Ascending aorta (tissue), 2 donors: ENCODE data around the gene FARP1. TPM values are rescaled to one million over a fixed set of nuclear protein-coding genes. Genes with fewer than 3 reads are reported as not detected.

Source experiments
- DNase-seq, 2 donors: peaks; one replicate each; pipeline ENCODE4 v3.0.0-alpha.2; 2019; ENCODE audit warnings: low spot score in 2 of 2
- H3K27ac ChIP-seq, 2 donors: fragments of 200-600 bp; sonication (generic); one replicate each; pipeline ENCODE4 v1.5.1; 2016 to 2017; ENCODE audit warnings: mild to moderate bottlenecking in 1 of 2
- H3K27me3 ChIP-seq: fragments of 200-600 bp; sonication (generic); one replicate; pipeline ENCODE4 v1.5.1; 2017
- H3K36me3 ChIP-seq, 2 donors: fragments of 200-600 bp; sonication (generic); one replicate each; pipeline ENCODE4 v1.5.1; 2016
- H3K4me1 ChIP-seq, 2 donors: fragments of 200-600 bp; sonication (generic); one replicate each; pipeline ENCODE4 v1.5.1; 2016 to 2017; ENCODE audit warnings: mild to moderate bottlenecking in 1 of 2
- H3K4me3 ChIP-seq, 2 donors: fragments of 200-600 bp; sonication (generic); one replicate each; pipeline ENCODE4 v1.5.1; 2016 to 2017; ENCODE audit warnings: mild to moderate bottlenecking in 1 of 2
- H3K9me3 ChIP-seq, 2 donors: fragments of 200-600 bp; sonication (generic); one replicate each; pipeline ENCODE4 v1.5.1; 2016
- intact Hi-C: fragments of 100-400 bp; cut with DNase I; formaldehyde crosslinking; loops from one replicate; pipeline ENCODE4 v1.15.1; 2023
- total RNA-seq: library from RNA; depleted of rRNA; stranded (reverse); fragments of >200 nt; gene quantifications from one replicate; pipeline ENCODE4 v1.1.0, GENCODE V29; 2016
- TF ChIP-seq, protein P1 (sequence below), 3 experiments: fragments of 200-600 bp in 2 of 3; fragments of 450-650 bp in 1 of 3; sonication (generic) in 2 of 3; IDR thresholded peaks; one replicate each; pipeline ENCODE4 v1.5.1; 2016 to 2019; ENCODE audit warnings: antibody characterized with exemption in 3 of 3, mild to moderate bottlenecking in 1 of 3, moderate library complexity in 1 of 3

FARP1 gene
- total RNA-seq, 1 donor from 2014 or later = 80.8 TPM

DNA sequence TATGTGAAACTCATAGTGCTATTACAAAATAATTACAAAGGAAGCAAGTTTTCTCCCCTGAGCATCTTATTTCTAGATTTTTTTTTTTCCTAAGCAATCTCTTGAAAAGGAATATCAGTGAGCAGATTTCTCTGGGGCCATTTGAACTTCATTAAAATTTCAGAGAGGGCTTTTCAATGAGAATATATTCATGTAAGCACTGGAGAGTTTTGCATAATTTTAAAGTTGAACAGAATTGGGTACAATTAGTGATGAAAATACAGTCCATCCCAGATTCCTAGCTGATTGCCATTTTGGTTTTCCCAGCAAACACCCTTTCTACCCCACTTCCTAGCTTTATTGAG, 101.0 kb downstream of the FARP1 start:
- H3K9me3 ChIP-seq = no peaks in the 10 kb centered on the region
- TF ChIP-seq, protein P1, sequence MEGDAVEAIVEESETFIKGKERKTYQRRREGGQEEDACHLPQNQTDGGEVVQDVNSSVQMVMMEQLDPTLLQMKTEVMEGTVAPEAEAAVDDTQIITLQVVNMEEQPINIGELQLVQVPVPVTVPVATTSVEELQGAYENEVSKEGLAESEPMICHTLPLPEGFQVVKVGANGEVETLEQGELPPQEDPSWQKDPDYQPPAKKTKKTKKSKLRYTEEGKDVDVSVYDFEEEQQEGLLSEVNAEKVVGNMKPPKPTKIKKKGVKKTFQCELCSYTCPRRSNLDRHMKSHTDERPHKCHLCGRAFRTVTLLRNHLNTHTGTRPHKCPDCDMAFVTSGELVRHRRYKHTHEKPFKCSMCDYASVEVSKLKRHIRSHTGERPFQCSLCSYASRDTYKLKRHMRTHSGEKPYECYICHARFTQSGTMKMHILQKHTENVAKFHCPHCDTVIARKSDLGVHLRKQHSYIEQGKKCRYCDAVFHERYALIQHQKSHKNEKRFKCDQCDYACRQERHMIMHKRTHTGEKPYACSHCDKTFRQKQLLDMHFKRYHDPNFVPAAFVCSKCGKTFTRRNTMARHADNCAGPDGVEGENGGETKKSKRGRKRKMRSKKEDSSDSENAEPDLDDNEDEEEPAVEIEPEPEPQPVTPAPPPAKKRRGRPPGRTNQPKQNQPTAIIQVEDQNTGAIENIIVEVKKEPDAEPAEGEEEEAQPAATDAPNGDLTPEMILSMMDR (IDR thresholded peaks at IDR 0.05) = no peak
- no peak overlapping the region for H3K4me3 ChIP-seq
- intact Hi-C loops = no loop called here
- no peaks in the 10 kb centered on the region for H3K4me1 ChIP-seq
- no peak overlapping the region for H3K27ac ChIP-seq
- H3K36me3 ChIP-seq = no peaks in the 10 kb centered on the region
- no peak for DNase-seq
- H3K27me3 ChIP-seq = no peaks in the 10 kb centered on the region

DNA sequence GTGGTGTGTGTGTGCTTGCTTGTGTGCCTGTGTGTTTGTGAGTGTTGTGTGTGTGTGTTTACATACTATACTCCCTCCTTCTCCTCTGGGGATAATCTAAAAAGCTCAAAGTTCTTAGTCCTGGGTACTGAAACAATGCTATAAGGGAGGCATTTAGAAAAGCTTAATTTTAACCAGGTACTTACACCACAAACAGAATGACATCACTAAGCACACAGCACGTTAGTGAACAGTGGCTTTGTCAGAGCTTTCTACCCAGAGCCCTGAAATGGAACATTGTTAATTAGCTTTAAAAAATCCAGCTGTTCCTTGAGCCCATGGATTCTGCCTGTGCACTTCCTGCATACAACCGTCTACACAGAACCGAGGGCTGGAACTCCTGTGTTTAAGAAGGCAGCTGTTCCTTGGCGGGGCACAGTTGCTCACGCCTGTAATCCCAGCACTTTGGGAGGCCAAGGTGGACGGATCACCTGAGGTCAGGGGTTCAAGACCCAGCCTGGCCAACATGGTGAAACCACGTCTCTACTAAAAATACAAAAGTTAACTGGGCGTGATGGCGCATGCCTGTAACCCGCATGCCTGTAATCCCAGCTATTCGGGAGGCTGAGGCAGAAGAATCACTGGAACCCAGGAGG, 103.8 kb downstream of the FARP1 start:
- H3K4me3 ChIP-seq = no peak overlapping the region
- intact Hi-C loops = no loop called here
- TF ChIP-seq, protein P1 (IDR thresholded peaks at IDR 0.05) = no peak
- no peaks in the 10 kb centered on the region for H3K36me3 ChIP-seq
- no peaks in the 10 kb centered on the region for H3K4me1 ChIP-seq
- DNase-seq = no peak
- H3K27ac ChIP-seq = no peak overlapping the region
- no peaks in the 10 kb centered on the region for H3K27me3 ChIP-seq
- no peaks in the 10 kb centered on the region for H3K9me3 ChIP-seq

DNA sequence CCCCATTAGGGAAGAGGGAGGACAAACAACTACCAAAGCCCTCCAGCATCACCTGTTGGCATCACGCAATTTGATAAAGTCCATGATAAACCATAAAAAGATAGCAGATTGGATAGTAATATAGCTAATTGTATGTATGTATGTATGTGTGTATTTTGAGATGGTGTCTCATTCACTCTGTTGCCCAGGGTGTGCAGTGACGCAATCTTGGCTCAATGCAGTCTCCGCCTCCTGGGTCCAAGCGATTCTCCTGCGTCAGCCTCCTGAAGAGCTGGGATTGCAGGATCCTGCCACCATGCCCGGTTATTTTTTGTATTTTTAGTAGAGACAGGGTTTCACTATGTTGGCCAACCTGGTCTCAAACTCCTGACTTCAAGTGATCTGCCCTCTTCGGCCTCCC, 108.8 kb downstream of the FARP1 start:
- Histone ChIP-seq H3K36me3 (no peaks in the 10 kb centered on the region), H3K27ac (no peak overlapping the region), H3K4me1 (peaks cover 0 to 3% of the 10 kb centered on the region in 2 donors), H3K9me3 (no peaks in the 10 kb centered on the region), H3K27me3 (no peaks in the 10 kb centered on the region), H3K4me3 (no peak overlapping the region)
- intact Hi-C loops = no loop called here
- TF ChIP-seq, protein P1 (IDR thresholded peaks at IDR 0.05) = no peak
- DNase-seq = no peak

DNA sequence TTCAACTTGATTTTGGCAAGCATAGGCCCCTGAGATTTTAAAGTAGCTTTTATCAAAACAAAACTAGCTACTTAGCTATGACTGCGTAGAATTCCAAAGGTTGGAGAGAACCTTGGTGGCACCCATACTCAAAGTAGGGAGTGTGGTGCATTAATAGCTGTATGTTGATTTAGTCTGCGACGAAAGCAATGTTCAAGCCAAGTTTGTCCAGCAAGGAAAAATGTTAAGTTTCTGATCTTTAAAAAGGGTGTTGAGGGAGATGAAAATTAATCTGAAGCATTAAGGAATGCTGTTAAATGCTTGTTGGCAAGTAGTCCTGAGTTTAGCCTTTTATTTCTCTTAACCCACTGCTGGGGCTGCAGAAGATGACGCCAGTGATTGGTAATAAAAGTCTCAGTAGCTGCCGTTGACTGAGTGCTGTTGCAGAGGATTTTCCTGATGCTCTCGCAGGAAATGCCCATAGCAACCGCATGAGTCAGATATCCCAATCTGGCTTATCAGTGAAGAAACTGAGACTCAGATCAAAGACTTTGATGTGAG, 110.1 kb downstream of the FARP1 start:
- Histone ChIP-seq H3K36me3 (no peaks in the 10 kb centered on the region), H3K4me1 (peaks cover 0 to 3% of the 10 kb centered on the region in 2 donors), H3K9me3 (no peaks in the 10 kb centered on the region), H3K4me3 (peak overlapping the region; percentile 26 to 30), H3K27me3 (no peaks in the 10 kb centered on the region), H3K27ac (no peak overlapping the region)
- TF ChIP-seq, protein P1 (IDR thresholded peaks at IDR 0.05) = no peak
- intact Hi-C loops = no loop called here
- DNase-seq = no peak

DNA sequence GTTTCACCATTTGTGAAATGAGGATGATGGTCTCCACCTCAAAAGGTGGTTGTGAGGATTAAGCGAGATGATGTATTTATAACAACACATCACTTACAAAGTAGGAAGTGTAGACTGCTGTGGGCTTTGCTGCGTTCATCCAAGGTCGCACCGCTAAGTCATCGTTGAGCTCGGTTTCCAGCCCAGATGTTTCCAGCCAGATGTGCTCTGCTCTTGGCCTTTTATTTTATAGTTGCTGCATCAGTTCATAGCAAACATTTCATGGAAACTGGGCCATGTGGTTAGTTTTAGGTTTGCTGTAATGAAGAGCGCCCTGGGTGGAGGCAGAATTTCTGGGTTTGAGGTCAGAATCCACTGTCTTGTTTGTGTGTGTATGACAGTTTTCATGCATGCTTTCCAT, 110.6 kb downstream of the FARP1 start:
- Histone ChIP-seq H3K36me3 (no peaks in the 10 kb centered on the region), H3K27ac (no peak overlapping the region), H3K4me3 (no peak overlapping the region), H3K4me1 (peaks cover 0 to 3% of the 10 kb centered on the region in 2 donors), H3K27me3 (no peaks in the 10 kb centered on the region), H3K9me3 (no peaks in the 10 kb centered on the region)
- intact Hi-C loops = no loop called here
- no peak for DNase-seq
- TF ChIP-seq, protein P1 (IDR thresholded peaks at IDR 0.05) = no peak
